ENCODE data around the gene KCNG1.

Gene KCNG1

GRCh38 chr20:51042657-51043247, 19.8 kb upstream of the KCNG1 start (continued):
- no peak for TF ChIP-seq ZNF280D (tag by site-specific recombination; IDR thresholded peaks at IDR 0.05)
- TF ChIP-seq KLF1 (tag by site-specific recombination; IDR thresholded peaks at IDR 0.05): no peak
- TF ChIP-seq ZNF16 (tag by site-specific recombination; IDR thresholded peaks at IDR 0.05; ENCODE audit: low read depth): no peak
- TF ChIP-seq OVOL3 (tag by site-specific recombination; IDR thresholded peaks at IDR 0.05): no peak
- no peak for TF ChIP-seq ZNF366 (tag by site-specific recombination; conservative IDR thresholded peaks at IDR 0.05)

- Histone ChIP-seq H3K4me3 (ENCODE audit: low read depth, low read length) (no peak overlapping the region), H3K9me3 (ENCODE audit: control insufficient read depth, insufficient read depth, low read depth, low read length) (no peaks in the 10 kb centered on the region), H3K27ac (ENCODE audit: extremely low read depth, low read depth, low read length) (no peak overlapping the region), H3K36me3 (ENCODE audit: control insufficient read depth in 2 of 2, insufficient read depth in 1 of 2, low read length in 2 of 2) (no peaks in the 10 kb centered on the region), H3K4me1 (ENCODE audit: control insufficient read depth, insufficient read depth, low read length) (no peaks in the 10 kb centered on the region)
- ChIA-PET CTCF (interaction anchor here (1.0 kb wide), 1 partner anchor 13 kb away, joined by 4 read pairs; no protein-coding TSS in a partner anchor), POLR2A (no interaction called here)
- TF ChIP-seq ATF2 (tag by site-specific recombination; IDR thresholded peaks at IDR 0.05; ENCODE audit: low read depth) (no peak), ZNF837 (tag by site-specific recombination; IDR thresholded peaks at IDR 0.05) (no peak)
- TF ChIP-seq, protein P1, sequence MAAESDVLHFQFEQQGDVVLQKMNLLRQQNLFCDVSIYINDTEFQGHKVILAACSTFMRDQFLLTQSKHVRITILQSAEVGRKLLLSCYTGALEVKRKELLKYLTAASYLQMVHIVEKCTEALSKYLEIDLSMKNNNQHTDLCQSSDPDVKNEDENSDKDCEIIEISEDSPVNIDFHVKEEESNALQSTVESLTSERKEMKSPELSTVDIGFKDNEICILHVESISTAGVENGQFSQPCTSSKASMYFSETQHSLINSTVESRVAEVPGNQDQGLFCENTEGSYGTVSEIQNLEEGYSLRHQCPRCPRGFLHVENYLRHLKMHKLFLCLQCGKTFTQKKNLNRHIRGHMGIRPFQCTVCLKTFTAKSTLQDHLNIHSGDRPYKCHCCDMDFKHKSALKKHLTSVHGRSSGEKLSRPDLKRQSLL (tag by site-specific recombination; IDR thresholded peaks at IDR 0.05): no peak
These were observed 19.2 kb upstream of the KCNG1 start for GRCh38 chr20:51042064-51042463.

GRCh38 chr20:51037532-51038115, 14.7 kb upstream of the KCNG1 start:
- ChIA-PET POLR2A (no interaction called here), CTCF (interaction anchor here (1.0 kb wide), 1 partner anchor 23 kb away, joined by 3 read pairs; no protein-coding TSS in a partner anchor)
- Histone ChIP-seq H3K4me3 (ENCODE audit: low read depth, low read length) (no peak overlapping the region), H3K27ac (ENCODE audit: extremely low read depth, low read depth, low read length) (no peak overlapping the region), H3K9me3 (ENCODE audit: control insufficient read depth, insufficient read depth, low read depth, low read length) (no peaks in the 10 kb centered on the region), H3K36me3 (ENCODE audit: control insufficient read depth in 2 of 2, insufficient read depth in 1 of 2, low read length in 2 of 2) (no peaks in the 10 kb centered on the region), H3K4me1 (ENCODE audit: control insufficient read depth, insufficient read depth, low read length) (no peaks in the 10 kb centered on the region)
- TF ChIP-seq ZEB2 (tag by site-specific recombination; IDR thresholded peaks at IDR 0.05): no peak
- peak; percentile 66 for TF ChIP-seq ZFHX2 (tag by site-specific recombination; conservative IDR thresholded peaks at IDR 0.05)
- TF ChIP-seq EGR2 (tag by site-specific recombination; IDR thresholded peaks at IDR 0.05; ENCODE audit: low read depth): peak; percentile 23; the same call in 1 of the 2 replicates

- Histone ChIP-seq H3K27ac (ENCODE audit: extremely low read depth, low read depth, low read length) (no peak overlapping the region), H3K36me3 (ENCODE audit: control insufficient read depth in 2 of 2, insufficient read depth in 1 of 2, low read length in 2 of 2) (no peaks in the 10 kb centered on the region), H3K4me3 (ENCODE audit: low read depth, low read length) (no peak overlapping the region), H3K4me1 (ENCODE audit: control insufficient read depth, insufficient read depth, low read length) (no peaks in the 10 kb centered on the region), H3K9me3 (ENCODE audit: control insufficient read depth, insufficient read depth, low read depth, low read length) (no peaks in the 10 kb centered on the region)
- TF ChIP-seq ZSCAN5A (tag by site-specific recombination; IDR thresholded peaks at IDR 0.05): no peak
- CTCF ChIA-PET: interaction anchor here (1.0 kb wide), 1 partner anchor 22 kb away, joined by 3 read pairs; no protein-coding TSS in a partner anchor
- POLR2A ChIA-PET: no interaction called here
These were observed 14.1 kb upstream of the KCNG1 start for GRCh38 chr20:51036827-51037531.
